ENCODE data around the gene MEF2D.

The MEF2D gene

GRCh38 chr1:156423422-156424352 lies 76.9 kb downstream of the MEF2D start:
- no peak for DNase-seq

GRCh38 chr1:156422602-156423091 lies 77.9 kb downstream of the MEF2D start:
- DNase-seq = no peak

GRCh38 chr1:156421939-156422601 lies 78.5 kb downstream of the MEF2D start:
- DNase-seq = no peak

GRCh38 chr1:156421062-156421938 lies 79.3 kb downstream of the MEF2D start:
- DNase-seq = peak; percentile 78

- no peak for DNase-seq
Measured at GRCh38 chr1:156420205-156421061, 80.1 kb downstream of the MEF2D start.

- DNase-seq = no peak
Measured at GRCh38 chr1:156419854-156420204, 80.7 kb downstream of the MEF2D start.

- no peak for DNase-seq
Measured at GRCh38 chr1:156418416-156419070, 82.0 kb downstream of the MEF2D start.

GRCh38 chr1:156417401-156418020 lies 83.1 kb downstream of the MEF2D start:
- no peak for DNase-seq

- no peak for DNase-seq
Measured at GRCh38 chr1:156416993-156417392, 83.6 kb downstream of the MEF2D start.

- no peak for DNase-seq
Measured at GRCh38 chr1:156414461-156415064, 86.0 kb downstream of the MEF2D start.

Data from NCI-H1048 (cell line).